CD4-positive, alpha-beta T cell treated with Interleukin-2 at 100 ng/mL for 4 hours (primary cell): ENCODE measurements around the gene PRR20C.
"Not testable (repeated sequence)": the region's sequence is repeated elsewhere in the genome, so short reads cannot be mapped to it uniquely, and the experiment has no call there.

ENCODE experiments used
- DNase-seq: peaks from one replicate; pipeline ENCODE4 v3.0.0-alpha.2; 2020; ENCODE audit warnings: low spot score

PRR20C gene

GRCh38 chr13:57153761-57154160, at the start of gene PRR20C:
Gene PRR20C (plus strand): TSS chr13:57154061. CDS start chr13:57154448, 387 bp downstream.
- not testable (repeated sequence) for DNase-seq

DNA sequence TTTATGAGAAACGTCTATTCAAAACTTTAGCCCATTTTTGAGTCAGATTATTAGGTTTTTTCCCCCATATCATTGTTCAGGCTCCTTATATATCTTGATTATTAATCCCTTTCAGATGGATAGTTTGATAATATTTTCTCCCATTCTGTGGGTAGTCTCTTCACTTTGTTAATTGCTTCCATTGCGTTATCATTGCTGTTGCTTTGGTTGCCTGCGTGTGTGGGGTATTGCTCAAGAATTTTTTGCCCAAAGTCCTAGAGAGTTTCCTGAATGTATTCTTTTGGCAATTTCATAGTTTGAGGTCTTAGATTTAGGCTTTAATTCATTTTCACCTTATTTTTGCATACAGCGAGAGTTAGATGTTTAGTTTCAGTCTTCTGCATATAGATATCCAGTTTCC, 38.9 kb upstream of the PRR20C start:
- no peak for DNase-seq

DNA sequence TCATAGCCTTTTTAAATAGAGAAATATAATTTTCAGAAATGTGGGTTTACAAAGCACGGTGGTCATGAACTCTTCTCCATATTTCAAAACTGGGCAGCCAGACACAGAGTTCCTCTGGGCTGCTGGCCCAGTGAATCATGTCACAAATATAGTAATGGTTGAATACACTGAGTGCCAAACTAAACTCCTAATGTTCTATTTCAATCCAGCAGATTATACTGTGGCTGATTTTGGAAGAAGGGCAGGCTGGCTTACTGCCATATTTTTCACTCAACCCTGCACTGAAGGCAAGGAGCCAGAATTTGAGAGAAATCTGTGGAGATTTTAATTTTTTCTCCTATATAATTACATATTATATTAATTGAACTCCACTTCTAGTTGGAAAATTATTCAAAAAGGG, 30.2 kb upstream of the PRR20C start:
- no peak for DNase-seq

GRCh38 chr13:57128909-57129308, 25.0 kb upstream of the PRR20C start:
- no peak for DNase-seq

GRCh38 chr13:57136093-57136492, 17.8 kb upstream of the PRR20C start:
- DNase-seq = no peak

DNA sequence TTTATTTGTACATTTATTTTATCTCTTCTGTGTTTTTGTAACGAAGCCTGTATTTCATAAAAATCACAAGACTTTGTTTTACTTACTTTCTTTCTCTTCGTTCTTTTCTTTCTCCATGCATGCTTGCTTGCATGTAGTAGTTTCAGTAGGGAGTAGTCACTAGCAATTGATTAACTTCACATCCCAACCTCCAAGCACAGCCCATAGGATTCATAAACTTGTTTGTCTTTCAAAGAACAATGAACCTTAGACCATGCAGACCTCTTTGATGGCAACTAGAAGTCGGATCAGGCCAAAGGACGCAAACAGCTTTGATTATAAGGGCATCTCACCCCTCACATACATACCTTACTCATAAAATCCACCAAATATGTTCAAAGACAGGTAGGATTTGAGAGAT, 16.3 kb upstream of the PRR20C start:
- no peak for DNase-seq

- no peak for DNase-seq
Observed at GRCh38 chr13:57138988-57139387, 14.9 kb upstream of the PRR20C start.

DNA sequence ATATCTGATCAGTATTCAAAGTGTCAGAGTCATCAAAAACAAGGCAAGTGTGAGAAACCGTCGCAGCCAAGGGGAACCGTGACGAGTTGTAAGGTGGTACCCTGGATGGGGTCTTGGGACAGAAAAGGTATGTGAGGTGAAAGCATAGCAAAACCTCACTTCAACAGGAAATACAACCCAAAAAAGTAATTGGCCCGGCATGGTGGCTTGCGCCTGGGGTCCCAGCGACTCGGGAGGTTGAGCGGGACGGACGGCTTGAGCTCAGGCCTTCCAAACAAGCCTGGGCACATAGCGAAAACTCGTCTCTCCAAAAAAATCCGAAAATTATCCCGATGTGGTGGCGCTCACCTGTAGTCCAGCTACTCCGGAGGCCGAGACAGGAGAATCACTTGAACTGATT, 14.1 kb upstream of the PRR20C start:
- not testable (repeated sequence) for DNase-seq

DNA sequence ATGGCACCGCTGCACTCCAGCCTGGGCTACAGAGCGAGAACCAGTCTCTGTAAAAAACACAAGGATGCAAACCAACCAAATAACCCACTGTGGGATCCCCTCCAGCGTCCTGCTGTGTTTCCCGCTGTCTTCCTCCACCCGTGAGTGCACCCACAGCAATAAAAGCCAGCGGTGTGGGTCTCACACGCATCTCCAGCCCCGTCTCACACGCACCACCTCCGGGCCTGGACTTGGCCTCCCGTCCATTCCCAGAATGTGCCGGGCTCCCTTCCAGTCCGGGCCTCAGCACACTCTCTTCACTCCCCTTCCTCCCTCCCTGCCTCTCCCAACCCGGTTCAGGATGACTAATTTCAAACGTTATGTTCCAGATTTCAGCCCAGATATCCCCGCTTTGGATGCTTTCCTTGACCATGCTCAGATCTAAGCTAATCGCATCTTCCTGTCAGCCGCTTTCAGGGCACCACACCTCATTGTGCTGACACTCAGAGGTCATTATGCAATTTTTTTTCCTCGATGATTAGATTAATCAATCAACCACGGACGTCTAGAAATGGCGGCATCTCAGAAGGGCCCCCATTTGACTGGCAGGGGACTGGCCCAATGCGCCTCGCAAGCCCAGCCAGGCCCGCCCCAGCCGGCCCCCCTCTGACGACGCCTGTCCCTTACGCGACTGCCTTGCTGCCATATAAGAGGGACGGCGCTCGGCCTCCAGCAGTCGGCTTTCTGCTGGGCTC, 13.5 kb upstream of the PRR20C start, which contains the start of gene PRR20A:
PRR20A (plus strand) TSS at position 684 of the 734 bp plus-strand sequence. CDS start 387 bp downstream, outside the sequence.
- DNase-seq = not testable (repeated sequence)

DNA sequence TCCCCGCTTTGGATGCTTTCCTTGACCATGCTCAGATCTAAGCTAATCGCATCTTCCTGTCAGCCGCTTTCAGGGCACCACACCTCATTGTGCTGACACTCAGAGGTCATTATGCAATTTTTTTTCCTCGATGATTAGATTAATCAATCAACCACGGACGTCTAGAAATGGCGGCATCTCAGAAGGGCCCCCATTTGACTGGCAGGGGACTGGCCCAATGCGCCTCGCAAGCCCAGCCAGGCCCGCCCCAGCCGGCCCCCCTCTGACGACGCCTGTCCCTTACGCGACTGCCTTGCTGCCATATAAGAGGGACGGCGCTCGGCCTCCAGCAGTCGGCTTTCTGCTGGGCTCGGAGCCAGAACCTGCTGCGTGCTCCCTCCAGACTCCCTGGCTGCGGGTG, 6.7 kb upstream of the PRR20C start, which contains the start of gene PRR20B:
PRR20B (plus strand) TSS at position 301 of the 400 bp plus-strand sequence. CDS start 387 bp downstream, outside the sequence.
- DNase-seq = not testable (repeated sequence)

DNA sequence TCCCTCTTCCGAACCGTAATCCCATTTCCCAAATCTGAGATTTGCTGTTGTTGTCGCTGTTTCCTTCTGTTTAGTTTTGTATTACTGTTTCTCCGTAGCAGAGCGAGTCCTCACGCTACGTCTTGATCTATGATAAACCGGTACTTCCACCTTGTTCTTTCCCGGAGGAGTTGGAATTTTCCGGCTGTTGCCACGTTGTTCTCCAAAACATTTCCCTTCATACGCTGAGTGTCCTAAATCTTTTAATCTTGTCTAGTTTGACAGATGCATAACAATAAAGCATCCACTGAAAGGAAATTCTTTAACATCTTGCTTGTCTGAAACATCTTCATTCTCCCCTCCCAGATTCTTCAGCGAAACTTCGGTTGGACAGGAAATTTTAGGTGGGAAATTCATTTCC, 5.8 kb upstream of the PRR20C start:
- DNase-seq = not testable (repeated sequence)

- not testable (repeated sequence) for DNase-seq
Observed at GRCh38 chr13:57160332-57160731, 6.5 kb downstream of the PRR20C start, which contains the start of gene PRR20D. Gene PRR20D (plus strand): TSS chr13:57160632. CDS start chr13:57161019, 387 bp downstream.

DNA sequence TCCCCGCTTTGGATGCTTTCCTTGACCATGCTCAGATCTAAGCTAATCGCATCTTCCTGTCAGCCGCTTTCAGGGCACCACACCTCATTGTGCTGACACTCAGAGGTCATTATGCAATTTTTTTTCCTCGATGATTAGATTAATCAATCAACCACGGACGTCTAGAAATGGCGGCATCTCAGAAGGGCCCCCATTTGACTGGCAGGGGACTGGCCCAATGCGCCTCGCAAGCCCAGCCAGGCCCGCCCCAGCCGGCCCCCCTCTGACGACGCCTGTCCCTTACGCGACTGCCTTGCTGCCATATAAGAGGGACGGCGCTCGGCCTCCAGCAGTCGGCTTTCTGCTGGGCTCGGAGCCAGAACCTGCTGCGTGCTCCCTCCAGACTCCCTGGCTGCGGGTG, 13.0 kb downstream of the PRR20C start, which contains the start of gene PRR20E:
PRR20E (plus strand) TSS at position 301 of the 400 bp plus-strand sequence. CDS start 387 bp downstream, outside the sequence.
- not testable (repeated sequence) for DNase-seq

DNA sequence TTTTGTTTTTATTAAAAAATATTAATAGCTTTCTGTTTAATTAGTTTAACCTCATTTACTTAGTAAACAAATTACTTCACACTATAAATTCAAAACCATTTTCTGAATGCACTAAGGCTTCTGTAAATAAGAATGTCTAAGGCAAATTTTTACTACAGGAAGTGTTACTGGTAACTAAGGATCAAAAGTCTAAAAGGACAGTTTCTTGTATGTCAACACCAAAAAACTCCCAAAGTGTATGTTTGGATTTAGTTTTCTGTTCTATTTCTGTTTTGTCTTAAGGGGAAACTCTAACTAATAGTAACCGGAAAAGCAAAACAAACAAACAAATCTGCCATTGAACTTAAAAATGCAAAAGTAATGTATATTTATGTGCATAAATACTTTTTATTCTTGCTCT, 37.8 kb downstream of the PRR20C start:
- no peak for DNase-seq
